ENCODE data around the gene TMEM233.

The TMEM233 gene

GRCh38 chr12:119593578-119594398, at the start of gene TMEM233:
Gene TMEM233, plus strand, starts transcription at chr12:119593774. Its CDS starts 75 bp downstream, at chr12:119593849.
- no peak for DNase-seq

DNA sequence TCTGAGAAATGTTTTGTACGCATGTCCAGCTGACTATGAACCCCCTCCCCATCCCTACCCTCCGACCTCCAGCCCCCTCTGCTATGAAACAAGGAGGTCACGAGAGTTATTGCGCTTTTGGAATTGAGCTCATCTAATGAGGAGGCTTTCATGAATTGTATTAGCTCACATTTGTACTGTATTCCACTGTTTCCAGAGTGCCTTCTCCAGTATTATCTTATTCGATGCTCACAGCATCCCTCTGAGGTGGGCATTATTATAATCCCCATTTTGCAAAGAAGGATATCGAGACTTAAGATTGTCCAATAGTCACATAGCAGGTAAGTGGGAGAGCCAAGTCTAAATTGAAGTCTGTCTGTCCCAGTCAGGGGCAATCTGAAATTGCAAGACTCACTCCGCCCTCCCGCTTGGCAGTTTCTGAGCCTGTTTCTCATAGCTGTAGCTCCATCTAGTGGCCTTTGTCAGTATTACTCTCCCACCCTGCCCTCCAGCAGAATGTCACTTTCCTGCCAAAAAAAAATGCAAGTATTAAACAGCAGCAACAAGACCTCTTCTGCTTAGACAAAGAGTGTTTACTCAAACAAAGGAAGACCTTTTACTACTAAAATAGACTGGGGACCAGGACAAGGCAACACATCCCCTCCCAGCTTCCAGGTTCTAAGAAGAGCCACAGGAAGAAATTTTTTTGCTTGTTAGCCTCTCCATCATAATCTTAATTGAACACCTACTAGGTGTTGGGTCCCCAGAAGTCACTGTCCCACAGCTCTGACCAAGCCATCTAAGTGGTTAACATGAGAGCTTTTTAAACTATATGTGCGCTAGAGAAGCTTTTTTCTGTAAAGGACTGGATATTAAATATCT, 48.6 kb upstream of the TMEM233 start:
- peak; percentile 48 for DNase-seq

- DNase-seq = no peak
Measured at GRCh38 chr12:119546340-119546739, 47.2 kb upstream of the TMEM233 start.

GRCh38 chr12:119547001-119547400, 46.6 kb upstream of the TMEM233 start:
- no peak for DNase-seq

DNA sequence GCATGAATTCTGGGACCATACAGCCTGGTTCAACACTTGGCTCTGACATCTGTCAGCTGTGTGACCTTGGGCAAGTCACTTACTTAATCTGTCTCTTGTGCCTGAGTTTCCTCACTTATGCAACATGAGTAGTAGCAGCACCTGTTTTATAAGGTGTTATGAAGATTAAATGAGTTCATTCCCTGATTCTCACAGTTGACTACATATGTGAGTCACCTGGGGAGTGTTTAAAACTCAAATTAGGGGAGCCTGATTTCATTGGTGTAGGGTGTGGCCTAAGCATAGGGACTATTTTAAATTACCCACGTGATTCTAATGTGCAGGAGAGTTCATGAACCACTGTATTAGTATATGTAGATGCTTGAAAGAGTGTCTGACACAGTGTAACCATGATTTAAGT, 36.7 kb upstream of the TMEM233 start:
- DNase-seq = no peak

DNA sequence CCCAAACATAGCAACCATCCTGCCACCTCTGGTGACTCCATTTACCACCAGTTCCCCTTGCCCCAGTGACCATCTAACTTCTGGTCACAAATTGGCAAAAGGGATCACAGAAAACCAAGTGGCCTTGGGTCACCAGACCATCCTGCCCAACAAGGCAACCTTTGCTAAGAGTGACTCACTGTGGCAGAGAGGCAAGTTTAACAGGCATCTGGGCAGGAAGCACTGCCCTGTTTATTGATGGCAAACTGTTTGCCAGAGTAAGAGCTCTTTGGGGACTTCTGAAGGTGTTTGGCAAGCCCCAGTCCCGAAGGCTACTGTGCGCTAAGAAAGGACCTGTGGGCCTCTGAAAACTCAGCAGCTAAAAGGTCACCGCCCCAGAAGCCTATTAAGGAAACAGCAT, 28.2 kb upstream of the TMEM233 start:
- DNase-seq = no peak

- no peak for DNase-seq
Measured at GRCh38 chr12:119570771-119571170, 22.8 kb upstream of the TMEM233 start.

- no peak for DNase-seq
Measured at GRCh38 chr12:119573086-119573485, 20.5 kb upstream of the TMEM233 start.

DNA sequence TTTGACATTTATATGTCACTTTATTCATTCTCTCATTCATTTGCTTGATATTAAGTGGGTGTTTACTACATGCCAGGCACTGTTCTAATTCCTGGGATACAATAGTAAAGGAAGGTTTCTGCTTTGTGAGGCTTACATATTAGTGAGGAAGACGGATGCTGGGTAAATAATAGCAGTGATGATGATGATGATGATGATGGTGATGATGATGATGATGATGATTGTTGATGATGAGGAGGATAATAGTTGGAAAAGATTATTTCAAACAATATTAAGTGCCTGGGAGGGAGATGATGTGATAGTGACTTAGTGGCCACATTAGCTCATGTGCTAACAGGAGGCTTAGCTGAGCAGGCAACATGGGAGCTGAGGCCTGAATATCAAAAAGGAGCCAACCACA, 19.3 kb upstream of the TMEM233 start:
- DNase-seq = no peak

DNA sequence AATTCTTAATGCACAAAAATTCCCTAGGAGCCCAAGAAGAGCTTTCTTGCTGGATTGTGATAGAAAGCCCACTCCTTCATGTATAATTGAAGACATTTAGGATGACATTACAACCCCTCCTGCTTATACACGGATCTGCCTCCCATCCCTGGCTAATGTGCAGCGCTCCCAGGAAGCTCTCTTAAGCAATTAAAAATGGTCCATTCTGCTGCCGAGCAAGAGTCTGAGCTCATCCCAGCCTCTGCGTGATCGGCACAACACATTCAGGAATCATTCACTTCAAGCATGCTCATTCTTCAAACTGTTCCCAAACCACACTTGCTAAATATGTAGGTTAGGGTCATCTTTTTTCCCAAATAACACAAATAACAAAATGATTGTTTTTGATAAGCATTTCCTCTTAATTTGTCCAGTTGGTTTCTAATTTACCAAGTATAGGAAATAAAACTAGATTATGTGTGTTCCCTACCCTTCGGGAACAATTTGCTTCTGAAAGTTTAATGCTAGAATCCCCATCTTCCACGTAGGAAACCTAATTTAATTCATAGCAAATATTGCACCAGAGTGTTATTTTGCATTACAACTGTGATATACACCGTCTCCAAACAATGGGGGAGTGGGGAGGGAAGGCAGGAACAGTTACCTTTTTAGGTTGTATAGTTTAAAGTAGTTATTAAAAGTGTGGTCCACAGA, 17.3 kb upstream of the TMEM233 start:
- no peak for DNase-seq

DNA sequence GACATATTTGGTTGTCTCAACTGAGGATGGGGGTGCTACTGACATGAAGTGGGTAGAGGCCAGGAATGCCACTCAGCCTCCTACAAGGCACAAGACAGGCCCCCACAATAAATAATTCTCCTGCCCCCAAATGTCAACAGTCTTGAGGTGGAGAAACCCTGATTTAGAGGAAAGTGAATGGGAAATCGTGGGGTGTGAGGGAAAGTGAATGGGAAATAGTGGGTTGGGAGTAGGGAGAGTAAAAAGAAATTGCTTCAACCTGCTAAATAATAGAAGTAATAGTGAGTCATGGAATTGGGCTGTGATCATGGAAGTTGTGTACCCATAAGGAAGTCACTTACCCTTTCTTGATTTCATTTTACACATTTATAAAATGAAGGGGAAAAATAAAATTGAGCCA, 16.7 kb upstream of the TMEM233 start:
- no peak for DNase-seq

GRCh38 chr12:119578112-119578511, 15.5 kb upstream of the TMEM233 start:
- DNase-seq = peak; percentile 59

GRCh38 chr12:119589097-119589496, 4.5 kb upstream of the TMEM233 start:
- no peak for DNase-seq

- no peak for DNase-seq
Measured at GRCh38 chr12:119589634-119590033, 3.9 kb upstream of the TMEM233 start.

GRCh38 chr12:119592232-119592631, 1.3 kb upstream of the TMEM233 start:
- no peak for DNase-seq

GRCh38 chr12:119594399-119594730, 791 bp downstream of the TMEM233 start:
- DNase-seq = no peak

- no peak for DNase-seq
Measured at GRCh38 chr12:119594772-119595445, 1.3 kb downstream of the TMEM233 start.

- DNase-seq = no peak
Measured at GRCh38 chr12:119598159-119598558, 4.6 kb downstream of the TMEM233 start.

DNA sequence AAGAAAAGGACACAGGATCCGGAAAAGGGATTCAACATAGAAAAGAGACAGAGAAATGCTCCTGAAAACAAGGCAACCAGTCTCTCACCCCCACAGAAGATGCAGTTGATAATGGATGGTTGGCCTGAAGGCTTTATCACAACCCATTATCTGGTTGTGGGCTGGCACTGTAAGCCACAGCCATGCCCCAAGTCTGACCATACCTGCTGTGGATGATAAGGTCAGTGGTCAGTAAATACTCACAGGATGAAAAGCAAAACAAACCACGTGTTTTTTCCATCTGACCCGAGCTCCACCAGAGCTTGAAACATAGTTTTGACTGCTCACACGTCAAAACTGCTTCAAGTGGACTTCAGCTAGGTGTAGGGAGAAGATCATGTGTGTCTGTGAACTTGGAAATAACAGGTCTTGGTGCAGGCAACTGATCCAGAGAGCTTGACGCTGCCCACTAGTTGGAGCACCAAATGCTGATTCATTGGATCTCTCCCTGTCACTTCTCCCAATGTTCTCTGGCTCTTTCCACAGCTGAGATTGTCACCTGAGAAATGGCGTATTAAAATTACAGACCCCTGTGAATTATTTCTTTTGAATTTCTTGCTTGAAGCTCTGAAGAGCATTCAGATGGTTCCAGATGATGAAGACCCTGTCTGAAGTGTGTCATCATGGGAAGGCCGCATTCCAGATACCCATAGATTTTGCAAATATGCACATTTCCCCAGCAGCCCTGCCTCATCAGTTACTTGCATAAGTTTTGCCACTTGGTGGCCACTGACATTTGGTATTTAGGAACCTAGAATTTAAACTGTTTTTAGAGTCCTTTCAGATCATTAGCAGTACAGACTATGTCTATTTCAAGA, 8.5 kb downstream of the TMEM233 start:
- DNase-seq = no peak

DNA sequence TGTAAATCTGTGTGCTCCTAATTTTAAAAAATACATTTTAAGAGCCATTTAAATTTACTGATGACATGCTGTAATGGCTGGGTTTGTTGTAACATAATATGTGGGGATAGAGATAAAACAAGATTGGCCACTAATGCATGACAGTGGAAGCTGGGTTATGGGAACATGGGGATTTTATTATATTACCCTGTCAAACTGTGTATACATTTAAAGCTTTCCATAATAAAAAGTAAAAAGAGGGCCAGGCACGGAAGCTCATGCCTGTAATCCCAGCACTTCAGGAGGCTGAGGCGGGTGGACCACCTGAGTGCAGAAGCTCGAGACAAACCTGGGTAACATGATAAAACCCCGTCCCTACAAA, 9.1 kb downstream of the TMEM233 start:
- no peak for DNase-seq

GRCh38 chr12:119603767-119604166, 10.2 kb downstream of the TMEM233 start:
- no peak for DNase-seq

DNA sequence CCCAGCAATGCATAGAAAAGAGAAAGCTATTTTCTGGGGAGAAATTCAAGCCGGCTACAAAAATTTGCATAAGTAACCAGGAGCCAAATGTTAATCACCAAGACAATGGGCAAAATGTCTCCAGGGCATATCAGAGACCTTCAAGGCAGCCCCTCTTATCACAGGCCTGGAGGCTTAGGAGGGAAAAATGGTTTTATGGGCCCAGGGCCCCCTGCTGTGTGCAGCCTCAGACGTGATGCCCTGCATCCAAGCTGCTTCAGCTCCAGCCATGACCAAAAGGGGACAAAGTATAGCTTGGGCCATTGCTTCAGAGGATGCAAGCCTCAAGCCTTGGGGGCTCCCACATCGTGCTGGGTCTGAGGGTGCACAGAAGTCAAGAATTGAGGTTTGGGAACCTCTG, 15.8 kb downstream of the TMEM233 start:
- DNase-seq = no peak

Measured in stimulated activated CD4-positive, alpha-beta T cell treated with anti-CD3 and anti-CD28 coated beads, Interleukin-1b, Interleukin-23, amount 100 ng/mL, for 48 hours (primary cell).